T-helper 9 cell (primary cell): ENCODE data around the gene P4HA3.
A peak's percentile ranks its signal among the peaks of the same experiment; 100 is the strongest.
"Not testable (repeated sequence)": the region's sequence is repeated elsewhere in the genome, so short reads cannot be mapped to it uniquely, and the experiment has no call there.

Source experiments
- DNase-seq: peaks from one replicate; pipeline ENCODE4 v3.0.0-alpha.2; 2020
- total RNA-seq, 2 donors: gene quantifications; one replicate each; lab custom pipeline; 2026; lab: John Stamatoyannopoulos, UW

The P4HA3 gene
- 0 reads per million in 2 donors for total RNA-seq

DNA sequence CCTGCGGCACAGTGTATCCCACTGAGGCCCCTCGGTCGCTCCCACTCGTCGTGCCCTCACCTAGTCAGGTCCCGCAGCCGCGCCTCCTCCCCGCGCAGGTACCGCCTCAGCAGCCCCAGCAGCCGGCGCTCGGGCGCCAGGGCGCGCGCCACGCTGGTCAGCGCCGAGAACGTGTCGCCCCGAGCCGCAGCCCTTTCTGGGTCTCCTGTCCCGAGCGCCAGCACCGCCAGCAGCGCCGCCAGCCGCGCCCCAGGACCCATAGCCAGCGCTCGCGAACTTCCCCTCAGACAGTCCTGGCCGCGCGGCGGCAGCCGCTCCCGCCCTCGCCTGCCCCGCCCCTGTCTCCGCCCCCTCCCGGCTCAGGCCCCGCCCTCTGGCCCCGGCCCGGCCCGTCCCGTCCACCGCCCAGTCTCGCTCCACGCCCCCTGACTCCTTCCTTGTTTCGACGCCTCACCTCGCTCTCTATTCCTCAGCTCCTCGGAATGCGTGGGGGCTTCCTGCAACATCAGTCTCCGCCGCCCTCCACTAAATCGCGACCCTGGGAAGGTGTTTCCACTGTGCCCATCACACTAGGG lies at the start of gene P4HA3:
TSS of gene P4HA3 (minus strand) at position 289 of the 575 bp plus-strand sequence. CDS start at position 260, 29 bp downstream.
- DNase-seq: peak; percentile 10

DNA sequence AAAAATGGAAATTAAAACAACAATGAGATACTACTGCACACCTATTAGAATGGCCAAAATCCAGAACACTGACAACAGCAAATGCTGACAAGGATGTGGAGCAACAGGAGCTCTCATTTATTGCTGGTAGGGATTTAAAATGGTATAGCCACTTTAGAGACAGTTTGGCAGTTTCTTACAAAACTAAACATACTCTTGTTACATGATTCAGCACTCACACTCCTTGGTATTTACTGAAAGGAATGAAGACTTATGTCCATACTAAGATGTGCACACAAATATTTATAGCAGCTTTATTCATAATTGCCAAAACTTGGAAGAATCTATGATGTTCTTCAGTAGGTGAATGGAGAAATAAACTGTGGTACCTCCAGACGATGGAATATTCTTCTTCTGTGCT lies 46.0 kb upstream of the P4HA3 start:
- DNase-seq: no peak

- DNase-seq: no peak
Measured at GRCh38 chr11:74355626-74356025, 44.2 kb upstream of the P4HA3 start.

GRCh38 chr11:74354036-74354435 lies 42.6 kb upstream of the P4HA3 start:
- DNase-seq: no peak

DNA sequence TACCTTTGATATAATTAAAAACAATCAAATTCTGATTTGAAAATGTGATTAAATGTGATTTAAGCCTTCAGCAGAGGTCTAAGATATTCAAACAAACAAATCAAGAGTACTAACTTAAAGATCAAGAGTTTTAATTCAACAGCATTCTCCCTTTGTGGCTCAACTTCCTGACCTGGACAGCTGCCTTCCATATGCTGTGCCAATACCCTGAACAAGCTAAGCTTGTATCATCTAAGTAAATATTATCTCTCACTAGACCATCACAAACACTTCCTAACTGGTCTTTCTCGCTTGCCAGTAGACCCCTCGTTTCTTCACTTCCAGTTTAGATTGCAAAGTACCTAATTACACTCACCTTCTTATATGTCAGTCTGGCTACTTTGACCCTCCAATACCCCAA lies 35.9 kb upstream of the P4HA3 start:
- no peak for DNase-seq

GRCh38 chr11:74345420-74345819 lies 34.0 kb upstream of the P4HA3 start:
- no peak for DNase-seq

DNA sequence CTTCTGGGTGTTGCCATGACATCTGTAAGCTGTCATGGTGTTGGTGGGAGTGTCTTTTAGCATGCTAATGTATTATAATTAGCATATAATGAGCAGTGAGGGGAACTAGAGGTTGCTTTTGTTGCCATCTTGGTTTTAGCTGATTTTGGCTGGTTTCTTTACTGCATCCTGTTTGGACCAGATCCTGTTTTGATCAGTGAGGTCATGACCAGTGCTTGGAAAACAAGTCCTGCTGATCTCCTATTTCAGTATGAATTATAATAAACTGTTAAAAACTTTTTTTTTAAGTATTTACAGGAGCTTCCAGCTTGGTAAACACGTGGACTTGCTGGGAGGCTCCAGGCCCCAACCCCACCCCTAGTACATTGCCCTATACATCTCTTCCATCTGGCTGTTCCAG lies 30.5 kb upstream of the P4HA3 start:
- DNase-seq: no peak

GRCh38 chr11:74339619-74340018 lies 28.2 kb upstream of the P4HA3 start:
- no peak for DNase-seq

DNA sequence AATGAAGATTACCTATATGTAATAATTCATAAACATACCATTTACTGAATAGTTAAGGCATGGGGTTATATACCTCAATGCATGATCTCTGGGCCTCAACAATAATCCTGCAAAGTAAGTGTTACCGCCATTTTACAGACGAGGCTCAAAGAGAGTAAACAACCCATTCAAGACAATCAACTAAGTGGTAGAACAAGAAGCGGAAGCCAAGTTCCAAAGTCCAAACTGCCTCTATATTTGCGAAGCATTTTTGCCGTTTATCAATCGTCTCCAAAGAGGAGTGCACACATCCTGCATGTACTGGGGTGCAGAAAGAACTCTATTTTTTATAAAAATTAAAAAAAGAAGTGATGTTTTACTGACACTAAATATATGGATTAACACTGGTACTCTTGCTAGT lies 27.5 kb upstream of the P4HA3 start:
- DNase-seq: no peak

DNA sequence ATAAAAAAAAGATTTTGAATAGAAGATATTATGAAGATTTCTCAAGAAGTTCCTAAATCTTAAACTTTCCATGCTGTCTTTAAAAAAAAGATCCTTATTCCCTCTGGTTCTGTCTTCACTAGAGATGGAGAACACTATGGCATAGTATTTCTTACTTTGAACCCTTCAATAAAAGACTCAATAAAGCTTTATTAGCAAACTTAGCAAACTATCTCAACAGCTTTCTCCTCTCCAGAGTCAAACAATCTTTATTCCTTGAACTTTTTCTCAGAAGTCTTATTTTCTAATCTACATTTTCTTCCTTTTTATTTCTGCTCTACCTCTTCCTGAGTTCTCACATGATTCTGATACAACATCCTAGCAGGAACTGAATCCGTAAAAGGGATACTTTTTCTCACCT lies 21.8 kb upstream of the P4HA3 start:
- DNase-seq: no peak

GRCh38 chr11:74332291-74332690 lies 20.9 kb upstream of the P4HA3 start:
- no peak for DNase-seq

- DNase-seq: not testable (repeated sequence)
Measured at GRCh38 chr11:74331000-74331399, 19.6 kb upstream of the P4HA3 start.

DNA sequence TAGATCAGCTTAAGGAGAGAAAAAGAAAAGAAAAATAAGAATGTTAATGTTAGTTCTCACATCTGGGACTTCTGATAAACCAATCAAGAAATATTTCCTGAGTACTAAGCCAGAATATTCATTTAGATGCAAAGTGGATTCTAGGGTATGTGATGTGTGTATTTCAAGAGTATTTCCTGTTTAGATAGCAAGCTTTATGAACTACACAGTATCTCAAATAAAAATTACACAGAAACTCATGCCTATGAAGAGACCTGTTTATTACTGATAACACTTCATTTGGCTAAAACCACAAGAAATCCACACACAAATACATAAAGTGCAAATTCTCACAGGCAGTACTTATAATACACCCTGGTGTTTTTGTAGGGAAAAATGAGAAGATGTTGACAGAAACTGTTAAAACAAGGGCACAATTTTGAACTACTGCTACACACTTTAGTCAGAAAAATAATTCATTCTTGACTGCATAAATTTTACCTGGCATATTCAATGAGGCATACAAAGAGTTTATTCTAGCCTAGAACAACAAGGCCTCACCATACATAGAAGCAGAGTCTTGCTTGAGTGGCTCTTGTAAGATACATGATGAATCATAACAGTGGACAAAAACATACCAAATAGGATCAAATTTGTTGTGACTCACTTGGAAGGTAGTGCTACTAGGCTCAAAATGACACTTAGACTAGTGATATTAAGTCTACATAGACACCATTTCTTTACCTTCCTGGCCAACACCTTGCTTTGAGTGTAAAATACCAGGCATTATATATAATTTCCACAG lies 18.8 kb upstream of the P4HA3 start:
- no peak for DNase-seq

GRCh38 chr11:74327076-74327475 lies 15.6 kb upstream of the P4HA3 start:
- DNase-seq: no peak

DNA sequence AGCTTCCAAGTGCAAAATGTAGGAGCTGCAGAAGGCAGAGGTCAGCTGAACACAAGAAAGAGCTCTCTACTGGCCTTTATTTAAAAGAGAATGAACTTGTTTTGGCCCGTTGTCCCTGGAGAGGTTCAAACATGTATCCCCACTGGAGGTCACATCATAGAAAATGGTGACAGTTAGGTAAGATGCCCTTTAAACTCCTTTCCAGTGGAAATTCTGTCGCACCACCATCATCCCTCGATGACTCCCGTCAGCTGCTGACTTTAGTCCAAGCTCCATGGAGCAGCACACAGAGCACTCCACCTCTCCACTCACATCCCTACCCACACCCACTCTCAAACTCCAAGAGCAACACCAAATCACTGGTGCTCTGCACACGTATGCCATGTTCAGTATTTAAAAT lies 15.2 kb upstream of the P4HA3 start:
- no peak for DNase-seq

DNA sequence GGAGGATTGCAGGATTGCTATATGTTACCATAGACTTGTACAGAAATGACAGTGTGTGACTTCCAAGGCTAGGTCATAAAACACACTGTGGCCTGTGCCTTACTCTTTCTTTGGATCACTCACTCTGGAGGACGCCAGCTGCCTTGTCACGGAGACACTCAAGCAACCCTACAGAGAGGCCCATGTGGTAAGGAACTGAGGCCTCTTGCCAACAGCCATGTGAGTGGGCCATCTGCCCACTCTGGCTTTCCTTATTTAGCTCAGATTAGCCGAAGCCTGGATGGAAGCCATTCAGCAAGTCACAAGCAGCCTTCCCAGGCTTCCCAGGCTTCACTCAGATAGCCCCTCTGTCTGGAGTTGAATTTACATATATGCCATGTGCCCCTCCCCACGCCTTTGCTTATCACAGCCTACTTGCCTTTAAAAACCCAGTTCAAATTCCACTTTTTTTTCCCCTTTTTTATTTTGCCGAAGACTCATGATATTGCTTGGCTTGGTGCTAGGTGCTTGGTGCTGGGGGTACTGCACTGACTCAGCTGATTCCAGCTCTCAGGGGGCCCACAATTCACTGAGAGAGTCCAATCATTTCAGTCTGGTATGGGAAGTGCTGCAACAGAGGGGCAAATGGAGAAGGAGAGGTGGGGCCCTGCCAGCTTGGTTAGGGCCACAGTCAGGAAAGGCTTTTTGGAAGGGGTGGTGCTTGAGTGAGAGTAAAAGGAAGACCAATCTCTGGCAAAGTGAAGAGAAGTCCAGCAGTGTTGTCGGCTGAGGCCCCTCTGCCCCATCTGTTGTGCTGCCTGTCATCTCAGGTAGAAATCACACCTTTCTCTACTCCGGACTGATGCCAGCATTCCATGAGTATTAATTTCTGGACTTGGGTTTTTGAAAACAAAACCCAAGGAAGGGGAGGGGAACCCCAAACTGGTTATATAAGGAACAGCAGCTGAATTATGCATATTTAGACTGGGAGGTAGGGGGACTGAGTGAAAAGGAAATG lies 14.5 kb upstream of the P4HA3 start:
- no peak for DNase-seq

GRCh38 chr11:74322667-74323066 lies 11.2 kb upstream of the P4HA3 start:
- no peak for DNase-seq

DNA sequence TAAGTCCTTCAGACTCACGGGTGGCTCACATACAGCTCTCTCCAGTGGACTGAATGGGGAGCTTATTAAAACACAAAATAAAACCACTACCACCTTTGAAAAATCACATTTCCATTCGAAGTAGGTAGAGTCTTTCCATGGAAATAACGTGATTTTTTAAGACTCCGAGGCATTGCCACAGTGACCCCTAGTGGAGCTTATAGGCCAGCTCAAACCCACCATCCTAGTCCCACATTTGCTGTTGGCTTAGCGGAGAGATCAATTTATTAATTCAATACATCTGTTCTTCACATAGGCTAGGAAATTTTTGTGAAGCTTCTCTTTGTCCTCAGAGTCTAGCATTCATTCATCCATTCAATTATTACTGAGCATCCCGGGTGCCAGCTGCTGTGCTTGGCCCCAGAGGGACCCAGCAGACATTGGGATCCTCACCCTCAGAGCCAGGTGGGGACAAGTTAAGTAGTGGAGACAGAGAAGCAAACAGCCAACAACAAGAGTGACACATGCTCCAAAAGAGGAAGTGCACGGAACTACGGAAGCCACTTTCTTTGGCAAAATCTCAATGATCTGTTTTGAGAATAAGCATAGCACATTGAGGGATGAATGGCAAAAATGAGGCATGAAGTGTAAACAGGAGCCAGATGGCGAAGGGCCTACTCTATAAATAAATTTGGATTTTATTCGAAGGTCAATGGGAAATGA lies 10.2 kb upstream of the P4HA3 start:
- DNase-seq: no peak

GRCh38 chr11:74320538-74320937 lies 9.1 kb upstream of the P4HA3 start:
- DNase-seq: no peak

DNA sequence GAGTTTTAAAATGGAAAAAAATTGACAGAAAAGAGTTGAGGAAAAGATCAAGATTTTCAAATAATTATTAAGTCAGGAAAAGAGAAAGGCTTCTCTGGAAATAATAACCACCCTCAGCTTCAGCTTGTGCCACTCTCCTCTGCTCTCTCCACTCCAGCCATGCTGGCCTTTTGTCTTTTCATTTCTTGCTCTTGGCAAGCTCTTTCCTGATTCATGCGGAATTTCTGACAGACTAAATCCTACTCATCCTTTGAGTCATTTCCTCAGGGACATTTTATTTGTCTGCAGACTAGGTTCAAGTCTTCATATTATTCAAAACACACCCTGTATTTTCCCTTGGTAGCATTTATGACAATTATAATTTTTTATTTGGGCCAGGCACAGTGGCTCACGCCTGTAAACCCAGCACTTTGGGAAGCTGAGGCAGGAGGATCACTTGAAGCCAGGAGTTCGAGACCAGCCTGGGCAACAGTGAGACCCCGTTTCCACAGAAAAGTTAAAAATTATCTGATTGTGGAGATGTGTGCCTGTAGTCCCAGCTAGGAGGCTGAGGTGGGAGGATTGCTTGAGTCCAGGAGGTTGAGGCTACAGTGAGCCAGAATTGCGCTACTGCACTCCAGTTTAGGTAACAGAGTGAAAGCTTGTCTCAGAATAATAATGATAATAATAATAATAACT lies 7.8 kb upstream of the P4HA3 start:
- no peak for DNase-seq

DNA sequence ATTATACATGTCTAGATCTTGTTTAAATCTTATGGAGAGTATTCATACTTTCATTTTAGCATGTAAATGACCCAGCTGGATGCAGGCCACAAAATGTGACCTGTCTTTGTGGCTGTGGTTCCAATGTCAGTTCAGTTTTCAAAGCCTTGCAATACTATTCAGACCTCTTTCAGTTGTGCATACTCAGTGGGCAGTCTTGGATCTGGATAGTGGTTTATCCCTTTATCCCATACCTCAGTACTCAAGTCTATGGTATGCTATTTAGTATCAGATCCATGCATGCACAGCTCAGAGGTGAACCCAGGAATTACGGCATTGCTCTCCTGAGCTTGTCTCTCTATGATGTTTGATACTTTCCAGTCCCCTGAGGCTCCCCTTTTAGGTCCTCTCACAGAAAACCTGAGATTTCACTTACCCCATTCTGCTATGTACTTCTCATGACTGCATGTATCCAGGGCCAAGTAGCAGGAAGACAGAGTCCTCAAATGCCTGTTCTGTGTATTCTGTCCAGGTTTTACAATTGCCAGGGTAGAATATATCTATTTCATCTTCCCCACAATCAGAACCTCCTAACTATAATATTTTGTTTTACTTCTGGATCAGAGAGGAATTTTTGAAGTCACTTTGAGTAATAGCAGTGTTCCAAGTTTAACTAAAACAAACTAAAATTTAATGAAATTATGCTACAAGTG lies 6.9 kb upstream of the P4HA3 start:
- DNase-seq: no peak
